Common myeloid progenitor, CD34-positive (primary cell): ENCODE measurements around the gene PPM1L.
A peak's percentile ranks its signal among the peaks of the same experiment; 100 is the strongest.

Experiments
- CTCF ChIA-PET: fragments of 350-600 bp; sonication (Branson Sonifier 250); formaldehyde crosslinking; loops from one replicate; lab custom pipeline; 2021; ENCODE audit warnings: antibody characterized with exemption; lab: Charles Lee
- POLR2A ChIA-PET: fragments of 350-600 bp; sonication (Branson Sonifier 250); formaldehyde crosslinking; loops from one replicate; lab custom pipeline; 2021; ENCODE audit warnings: antibody characterized with exemption; lab: Charles Lee
- DNase-seq, 3 donors: peaks; one replicate each; pipeline versions ENCODE4 v3.0.0 to v3.0.0-alpha.2; 2013
- H3K27ac ChIP-seq, 2 experiments: 1 replicate in 1 of 2; 2 replicates in 1 of 2; pipeline ENCODE4 v1.7.0; 2013; ENCODE audit warnings: inconsistent platforms in 2 of 2, low read length in 2 of 2, mild to moderate bottlenecking in 2 of 2, low read depth in 1 of 2, moderate library complexity in 1 of 2; ENCODE audit not compliant: severe bottlenecking in 2 of 2, insufficient read depth in 1 of 2, poor library complexity in 1 of 2
- H3K27me3 ChIP-seq, 5 experiments: replicated peaks in 2 of 5; 1 replicate in 3 of 5; 2 replicates in 2 of 5; pipeline versions ENCODE4 v1.6.1 to v1.7.0; 2013; ENCODE audit warnings: low read length in 4 of 5, mild to moderate bottlenecking in 2 of 5, moderate library complexity in 2 of 5, inconsistent platforms in 1 of 5; ENCODE audit not compliant: insufficient read depth in 5 of 5, control insufficient read depth in 4 of 5
- H3K36me3 ChIP-seq, 4 experiments: 1 replicate in 2 of 4; 2 replicates in 2 of 4; pipeline versions ENCODE4 v1.6.1 to v1.7.0; 2013; ENCODE audit warnings: low read length in 3 of 4, control low read depth in 1 of 4, mild to moderate bottlenecking in 1 of 4; ENCODE audit not compliant: control insufficient read depth in 4 of 4, insufficient read depth in 4 of 4
- H3K4me1 ChIP-seq, 4 experiments: 1 replicate in 3 of 4; 2 replicates in 1 of 4; pipeline versions ENCODE4 v1.6.1 to v1.7.1; 2013; ENCODE audit warnings: low read length in 3 of 4, mild to moderate bottlenecking in 3 of 4, control low read depth in 1 of 4, inconsistent platforms in 1 of 4, moderate library complexity in 1 of 4; ENCODE audit not compliant: control insufficient read depth in 4 of 4, insufficient read depth in 4 of 4; ENCODE audit errors: control extremely low read depth in 1 of 4
- H3K4me3 ChIP-seq, 7 experiments: 1 replicate in 4 of 7; 2 replicates in 3 of 7; pipeline versions ENCODE4 v1.5.1 to v1.7.0; 2013; ENCODE audit warnings: mild to moderate bottlenecking in 7 of 7, low read length in 6 of 7, moderate library complexity in 6 of 7, inconsistent platforms in 2 of 7, low read depth in 2 of 7, control low read depth in 1 of 7; ENCODE audit not compliant: insufficient read depth in 4 of 7, control insufficient read depth in 1 of 7; ENCODE audit errors: extremely low read depth in 1 of 7
- H3K9me3 ChIP-seq, 5 experiments: 1 replicate in 4 of 5; 2 replicates in 1 of 5; pipeline versions ENCODE4 v1.6.1 to v1.7.1; 2013; ENCODE audit warnings: low read length in 4 of 5, mild to moderate bottlenecking in 2 of 5, inconsistent platforms in 1 of 5, low read depth in 1 of 5, moderate library complexity in 1 of 5; ENCODE audit not compliant: control insufficient read depth in 4 of 5, insufficient read depth in 2 of 5; ENCODE audit errors: control extremely low read depth in 1 of 5
- WGBS: methylation state at CpG from one replicate; pipeline ENCODE4 v1.1.5; 2013; ENCODE audit not compliant: insufficient coverage; 5-methylcytosine and 5-hydroxymethylcytosine counted together

PPM1L gene

GRCh38 chr3:160758929-160759577 is 3.0 kb downstream of the PPM1L start:
- POLR2A ChIA-PET: no interaction called here
- peak; percentile 9 to 43 (median 42) for DNase-seq
- Histone ChIP-seq H3K9me3 (no peaks in the 10 kb centered on the region), H3K36me3 (no peaks in the 10 kb centered on the region), H3K27me3 (no peaks in the 10 kb centered on the region), H3K4me1 (peaks cover 15 to 32% (median 29%) of the 10 kb centered on the region in 4 experiments), H3K27ac (no peak overlapping the region), H3K4me3 (no peak overlapping the region)
- no CpG with 5 or more reads among the region's 3 CpGs for WGBS
- CTCF ChIA-PET: interaction anchor here (1.0 to 3.0 kb wide), 6 partner anchors 10 to 516 kb away, joined by 3 to 13 read pairs (median 4); no protein-coding TSS in a partner anchor

GRCh38 chr3:160763073-160763472 is 7.0 kb downstream of the PPM1L start:
- H3K36me3 ChIP-seq: no peaks in the 10 kb centered on the region
- POLR2A ChIA-PET: interaction anchor here (1.4 kb wide), 1 partner anchor 8 kb away, joined by 5 read pairs; no protein-coding TSS in a partner anchor
- peaks cover 0 to 5% (median under 1%) of the 10 kb centered on the region in 4 experiments for H3K4me1 ChIP-seq
- no peak overlapping the region for H3K4me3 ChIP-seq
- CTCF ChIA-PET: interaction anchor here (1.6 kb wide), 1 partner anchor 13 kb away, joined by 4 read pairs; no protein-coding TSS in a partner anchor
- H3K27me3 ChIP-seq: no peaks in the 10 kb centered on the region
- WGBS: 88% methylated on average over 1 of the region's 1 CpG
- DNase-seq: no peak
- H3K9me3 ChIP-seq: no peaks in the 10 kb centered on the region
- H3K27ac ChIP-seq: no peak overlapping the region

GRCh38 chr3:160765211-160765610 is 9.2 kb downstream of the PPM1L start:
- DNase-seq: no peak
- ChIA-PET CTCF (interaction anchor here (1.2 kb wide), 1 partner anchor 176 kb away, joined by 3 read pairs; no protein-coding TSS in a partner anchor), POLR2A (no interaction called here)
- WGBS: 100% methylated on average over 1 of the region's 1 CpG
- no peak overlapping the region for H3K27ac ChIP-seq
- H3K27me3 ChIP-seq: no peaks in the 10 kb centered on the region
- H3K4me3 ChIP-seq: no peak overlapping the region
- no peaks in the 10 kb centered on the region for H3K36me3 ChIP-seq
- no peaks in the 10 kb centered on the region for H3K4me1 ChIP-seq
- H3K9me3 ChIP-seq: no peaks in the 10 kb centered on the region

GRCh38 chr3:160768031-160768430 is 12.0 kb downstream of the PPM1L start:
- CTCF ChIA-PET: interaction anchor here (1.4 kb wide), 1 partner anchor 174 kb away, joined by 3 read pairs; no protein-coding TSS in a partner anchor

GRCh38 chr3:160768918-160769317 is 12.9 kb downstream of the PPM1L start:
- Histone ChIP-seq H3K9me3 (no peaks in the 10 kb centered on the region), H3K4me1 (peaks cover 0 to 3% (median 1%) of the 10 kb centered on the region in 4 experiments), H3K4me3 (no peak overlapping the region), H3K27me3 (no peaks in the 10 kb centered on the region), H3K36me3 (no peaks in the 10 kb centered on the region), H3K27ac (no peak overlapping the region)
- DNase-seq: no peak
- ChIA-PET POLR2A (no interaction called here), CTCF (interaction anchor here (0.7 to 1.4 kb wide), 2 partner anchors 10 to 173 kb away, joined by 3 read pairs; no protein-coding TSS in a partner anchor)
- 89% methylated on average over 2 of the region's 2 CpGs for WGBS

More at GRCh38 chr3:160768031-160768430, 12.0 kb downstream of the PPM1L start:
- Histone ChIP-seq H3K36me3 (no peaks in the 10 kb centered on the region), H3K4me3 (no peak overlapping the region), H3K4me1 (no peaks in the 10 kb centered on the region), H3K27me3 (no peaks in the 10 kb centered on the region), H3K9me3 (no peaks in the 10 kb centered on the region), H3K27ac (no peak overlapping the region)
- no peak for DNase-seq
- POLR2A ChIA-PET: no interaction called here

- no CpG with 5 or more reads among the region's 1 CpG for WGBS
- ChIA-PET POLR2A (no interaction called here), CTCF (interaction anchor here (0.9 kb wide), 1 partner anchor 9 kb away, joined by 3 read pairs; no protein-coding TSS in a partner anchor)
- H3K27me3 ChIP-seq: no peaks in the 10 kb centered on the region
- H3K36me3 ChIP-seq: no peaks in the 10 kb centered on the region
- H3K4me1 ChIP-seq: peaks cover 0 to 4% (median 2%) of the 10 kb centered on the region in 4 experiments
- no peak overlapping the region for H3K4me3 ChIP-seq
- DNase-seq: no peak
- H3K27ac ChIP-seq: no peak overlapping the region
- H3K9me3 ChIP-seq: no peaks in the 10 kb centered on the region
Observed at GRCh38 chr3:160771811-160772459, 15.9 kb downstream of the PPM1L start.

- Histone ChIP-seq H3K4me1 (peaks cover 0 to 4% (median 2%) of the 10 kb centered on the region in 4 experiments), H3K4me3 (no peak overlapping the region), H3K27me3 (no peaks in the 10 kb centered on the region), H3K9me3 (no peaks in the 10 kb centered on the region), H3K27ac (no peak overlapping the region), H3K36me3 (no peaks in the 10 kb centered on the region)
- ChIA-PET CTCF (no interaction called here), POLR2A (no interaction called here)
- DNase-seq: peak in 1 of 3 donors; percentile 22
Observed at GRCh38 chr3:160773722-160774121, 17.7 kb downstream of the PPM1L start.
